Stimulated activated CD8-positive, alpha-beta memory T cell treated with anti-CD3 and anti-CD28 coated beads, Interleukin-12 subunit alpha, Interleukin-12 subunit beta, amount 100 ng/mL, for 24 hours (primary cell): ENCODE results near the gene IL17B.

Experiments used
- DNase-seq: peaks from one replicate; pipeline ENCODE4 v3.0.0-alpha.2; 2020; ENCODE audit errors: extremely low read depth

IL17B gene

GRCh38 chr5:149376711-149377447 lies 2.2 kb downstream of the IL17B start:
- no peak for DNase-seq

GRCh38 chr5:149376104-149376503 lies 3.0 kb downstream of the IL17B start:
- DNase-seq: no peak

- no peak for DNase-seq
Observed at GRCh38 chr5:149375434-149375833, 3.7 kb downstream of the IL17B start.

DNA sequence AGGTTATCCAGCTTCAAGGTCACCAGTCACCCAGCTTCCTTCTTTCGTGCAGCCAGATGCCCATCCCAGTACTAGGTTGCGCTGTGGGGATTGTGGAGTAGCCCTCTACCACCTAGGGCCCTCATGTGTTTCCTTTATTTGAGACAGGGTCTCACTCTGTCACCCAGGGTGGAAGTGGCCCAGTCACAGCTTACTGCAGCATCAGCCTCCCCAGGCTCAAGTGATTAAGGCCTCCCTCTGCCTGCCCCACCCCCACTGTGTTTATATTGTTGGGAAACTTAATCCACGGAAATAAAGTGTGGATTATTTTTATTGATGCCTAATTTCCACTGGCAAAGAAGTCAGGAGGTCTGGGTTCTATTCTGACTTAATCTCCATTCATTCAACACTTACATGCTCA lies 4.3 kb downstream of the IL17B start:
- DNase-seq: no peak

GRCh38 chr5:149374303-149374702 lies 4.8 kb downstream of the IL17B start:
- DNase-seq: no peak

GRCh38 chr5:149372932-149373331 lies 6.2 kb downstream of the IL17B start:
- no peak for DNase-seq

GRCh38 chr5:149372076-149372795 lies 6.9 kb downstream of the IL17B start:
- DNase-seq: no peak

- no peak for DNase-seq
Observed at GRCh38 chr5:149371296-149371962, 7.7 kb downstream of the IL17B start.

- no peak for DNase-seq
Observed at GRCh38 chr5:149370878-149371277, 8.2 kb downstream of the IL17B start.

- no peak for DNase-seq
Observed at GRCh38 chr5:149367972-149368645, 11.0 kb downstream of the IL17B start.

GRCh38 chr5:149367249-149367971 lies 11.7 kb downstream of the IL17B start:
- DNase-seq: no peak

DNA sequence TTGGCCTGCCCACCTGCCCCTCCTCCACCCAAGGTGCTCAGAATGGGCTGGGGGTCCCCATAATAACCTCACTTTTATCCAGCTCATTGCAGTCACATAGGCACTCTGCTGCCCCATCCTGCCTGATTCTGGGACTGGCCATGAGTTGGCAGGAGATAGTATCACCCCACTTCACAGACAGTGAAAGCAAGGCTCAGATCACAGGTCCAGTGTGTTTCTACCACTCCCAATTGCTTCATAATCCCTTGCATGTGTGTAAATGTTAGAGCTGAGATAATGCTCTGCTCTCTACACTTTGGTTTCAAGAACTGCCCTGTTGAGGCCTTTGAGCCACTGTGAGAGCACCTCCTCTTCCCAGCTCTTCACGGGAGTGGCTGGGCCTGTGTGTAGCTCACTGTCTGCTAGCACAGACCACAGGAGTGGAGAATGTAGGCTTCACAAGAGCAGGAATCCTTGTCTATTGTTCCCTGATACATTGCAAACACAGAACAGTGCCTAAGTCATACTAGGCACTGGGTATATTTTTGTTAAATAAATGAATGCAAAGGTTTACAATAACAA lies 12.8 kb downstream of the IL17B start:
- no peak for DNase-seq

GRCh38 chr5:149365418-149365817 lies 13.7 kb downstream of the IL17B start:
- no peak for DNase-seq

DNA sequence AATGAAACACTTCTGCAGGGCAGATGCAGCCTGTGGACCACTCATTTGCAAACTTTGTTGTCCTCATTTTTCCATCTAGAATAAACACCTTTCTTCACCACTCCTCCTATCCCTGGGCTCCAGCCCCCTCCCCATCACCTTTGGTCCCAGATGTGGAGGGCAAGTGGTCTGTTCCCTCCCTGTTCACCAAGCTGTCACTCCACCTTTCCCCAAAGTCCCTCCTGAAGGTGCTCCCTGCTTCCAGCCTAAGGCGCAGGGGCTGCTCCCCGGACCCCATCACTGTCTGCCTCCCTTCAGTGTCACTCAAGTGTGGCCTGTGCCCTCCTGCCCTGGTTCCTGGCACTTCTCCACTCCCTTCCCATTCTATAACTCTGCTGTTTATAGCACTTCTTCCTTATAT lies 14.4 kb downstream of the IL17B start:
- DNase-seq: no peak

DNA sequence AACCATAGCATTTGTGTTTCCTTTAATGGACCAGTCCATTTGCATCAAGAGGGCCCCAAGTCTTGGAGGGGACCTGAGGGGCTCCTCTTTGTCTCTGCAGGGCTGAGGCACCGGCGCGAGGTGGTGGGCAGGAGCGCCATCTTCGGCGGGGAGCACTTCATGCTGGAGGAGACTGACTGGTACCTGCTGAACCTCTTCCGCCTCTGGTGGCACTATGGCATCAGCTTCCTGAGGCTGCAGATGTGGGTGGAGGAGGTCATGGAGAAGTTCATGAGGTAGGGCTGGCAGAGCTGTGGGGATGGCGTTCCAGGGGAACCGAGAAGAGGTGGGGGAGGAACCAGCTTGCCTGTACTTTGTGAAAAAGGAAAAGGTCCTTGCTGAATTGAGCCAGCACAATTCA lies 15.2 kb downstream of the IL17B start:
- no peak for DNase-seq

- DNase-seq: no peak
Observed at GRCh38 chr5:149363358-149363757, 15.7 kb downstream of the IL17B start.

GRCh38 chr5:149362541-149362940 lies 16.6 kb downstream of the IL17B start:
- DNase-seq: no peak

- no peak for DNase-seq
Observed at GRCh38 chr5:149360272-149360671, 18.8 kb downstream of the IL17B start.

DNA sequence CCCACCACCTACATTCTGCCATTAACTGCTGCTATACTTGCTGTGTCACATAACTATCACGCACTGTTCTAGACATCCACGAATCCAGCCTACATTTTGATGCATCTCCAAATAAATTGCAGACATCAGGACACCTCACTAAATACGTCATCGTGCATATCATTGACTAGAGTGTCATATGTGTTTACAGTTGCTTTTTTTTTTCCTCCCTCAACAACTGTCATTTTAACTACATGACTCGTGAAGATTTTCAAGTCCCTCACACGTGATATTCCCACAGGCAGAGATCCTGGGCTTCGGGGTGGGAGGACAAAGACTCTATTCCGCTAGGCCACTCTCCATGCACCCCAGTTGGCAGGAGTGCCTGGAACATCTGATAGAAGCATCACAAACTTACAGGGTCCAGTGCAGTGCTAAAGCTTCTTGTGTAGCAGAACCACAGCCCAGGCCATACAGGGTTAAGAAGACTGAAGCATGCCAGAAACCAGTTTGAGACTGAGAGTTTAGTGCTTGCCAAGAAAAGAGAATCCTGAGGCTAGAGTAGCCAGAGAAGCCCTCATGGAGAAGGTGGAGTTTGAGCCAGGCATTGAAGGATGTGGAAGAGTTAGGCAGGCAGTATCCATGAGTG lies 20.1 kb downstream of the IL17B start:
- DNase-seq: no peak

DNA sequence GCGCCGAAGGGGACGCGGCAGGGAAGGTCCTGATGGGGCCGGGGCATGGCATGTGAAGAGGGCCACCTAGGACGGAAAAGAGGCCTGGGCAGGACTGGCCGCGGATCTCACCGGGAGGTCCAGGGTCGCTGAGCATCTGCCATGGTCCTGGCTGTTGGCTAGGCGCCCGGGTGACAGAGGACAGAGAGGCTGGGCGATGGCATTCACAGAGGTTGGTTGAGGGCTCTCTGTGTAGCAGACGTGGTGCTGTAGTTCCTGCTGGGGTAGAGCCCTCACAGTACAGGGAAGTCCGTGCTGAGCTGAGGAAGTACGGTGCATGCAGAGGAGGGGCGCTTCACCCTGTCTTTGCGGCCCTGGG lies 20.8 kb downstream of the IL17B start:
- DNase-seq: no peak
